H1 (cell line): ENCODE data around the gene FSTL4. TPM values are rescaled to one million over a fixed set of nuclear protein-coding genes. Genes with fewer than 3 reads are reported as not detected.

ENCODE experiments used
- CBX5 ChIP-seq: fragments of 300-800, 300-1000 bp; sonication (generic); IDR thresholded peaks from 2 replicates; pipeline ENCODE4 v1.7.1; 2016; ENCODE audit warnings: antibody characterized with exemption, low read length, low read depth
- CHD1 ChIP-seq: IDR thresholded peaks from 2 replicates; pipeline ENCODE4 v1.6.1; 2012; ENCODE audit warnings: low read depth, low read length, improper control_type of control experiment
- CHD2 ChIP-seq: IDR thresholded peaks from 2 replicates; pipeline ENCODE4 v1.6.1; 2012; ENCODE audit warnings: low read length, improper control_type of control experiment
- CHD7 ChIP-seq: fragments of 300-600 bp; sonication (generic); IDR thresholded peaks from 2 replicates; pipeline ENCODE4 v1.7.1; 2012; ENCODE audit warnings: low read length, moderate library complexity, mild to moderate bottlenecking, inconsistent platforms; ENCODE audit not compliant: insufficient replicate concordance
- CTBP2 ChIP-seq: IDR thresholded peaks from 2 replicates; pipeline ENCODE4 v1.7.0; 2011; ENCODE audit warnings: borderline replicate concordance, mild to moderate bottlenecking, moderate library complexity, mixed read lengths, low read length; ENCODE audit not compliant: insufficient read depth, insufficient read length
- NRF1 ChIP-seq: IDR thresholded peaks from 2 replicates; pipeline ENCODE4 v1.6.1; 2011; ENCODE audit warnings: mild to moderate bottlenecking, low read depth, low read length, improper control_type of control experiment
- POLR2A ChIP-seq, 2 experiments: IDR thresholded peaks; 1 replicate in 1 of 2; 2 replicates in 1 of 2; pipeline ENCODE4 v1.6.1; 2011; ENCODE audit warnings: low read depth in 2 of 2, low read length in 2 of 2, mild to moderate bottlenecking in 2 of 2; ENCODE audit errors: control extremely low read depth in 1 of 2
- POLR2AphosphoS5 ChIP-seq: IDR thresholded peaks from 2 replicates; pipeline ENCODE4 v1.6.1; 2011; ENCODE audit warnings: low read depth, low read length
- RAD21 ChIP-seq, 2 experiments: IDR thresholded peaks in 1 of 2; conservative IDR thresholded peaks in 1 of 2; 2 replicates each; pipeline ENCODE4 v1.6.1; 2011; ENCODE audit warnings: low read depth in 2 of 2, low read length in 2 of 2, improper control_type of control experiment in 1 of 2, inconsistent platforms in 1 of 2, mild to moderate bottlenecking in 1 of 2, moderate library complexity in 1 of 2
- SIX5 ChIP-seq: IDR thresholded peaks from 2 replicates; pipeline ENCODE4 v1.6.1; 2011; ENCODE audit warnings: mild to moderate bottlenecking, low read depth, low read length
- polyA plus RNA-seq, 7 experiments: library from polyadenylated mRNA; depleted of rRNA in 3 of 7; stranded (reverse) in 5 of 7; unstranded in 2 of 7; fragments of >200 nt in 5 of 7; fragments of 200-250 nt in 2 of 7; gene quantifications; 1 replicate in 5 of 7; 2 replicates in 1 of 7; 4 replicates in 1 of 7; pipeline versions ENCODE4 v1.2.1 to v1.2.3, GENCODE V29; 2011 to 2013; ENCODE audit warnings: missing spikeins in 2 of 7, mixed read lengths in 2 of 7
- total RNA-seq: library from RNA; stranded (reverse); fragmentation: NEBNext Ultra II Directional; extraction: Animal tissue kit (Norgen Biotek cat#: 25700); gene quantifications from 2 replicates; pipeline ENCODE4 v1.2.1, GENCODE V29; 2021

Gene FSTL4
- total and polyA plus RNA-seq, 2 of the 8 experiments (the other 6 are each of a cell fraction or from before 2014, with no cell fraction given), result 3.1 to 4.1 TPM

GRCh38 chr5:133559960-133560359 lies 52.4 kb downstream of the FSTL4 start (continued):
- TF ChIP-seq CHD7 (no peak), POLR2AphosphoS5 (no peak), CTBP2 (no peak), CHD2 (no peak), NRF1 (no peak), POLR2A (IDR thresholded peaks at IDR 0.05; ENCODE audit: control extremely low read depth in 1 of 2, low read depth in 2 of 2, low read length in 2 of 2) (no peak), CBX5 (no peak), CHD1 (no peak), RAD21 (IDR thresholded peaks at IDR 0.05 in 1 of 2, conservative IDR thresholded peaks at IDR 0.05 in 1 of 2; ENCODE audit: low read depth in 2 of 2, low read length in 2 of 2) (no peak), SIX5 (no peak)
- TF ChIP-seq, all 59 proteins: peak for 0
